WTC11 (cell line): ENCODE measurements around the gene EDN1.

ENCODE experiments used
- ELF4 ChIP-seq: sonication (generic); formaldehyde crosslinking; IDR thresholded peaks from 2 replicates; pipeline ENCODE4 v1.8.1; 2022; ENCODE audit warnings: low read depth, mild to moderate bottlenecking, moderate library complexity, missing genetic modification reagents
- MAX ChIP-seq: sonication (generic); formaldehyde crosslinking; IDR thresholded peaks from 2 replicates; pipeline ENCODE4 v1.8.0; 2022; ENCODE audit warnings: mild to moderate bottlenecking, missing genetic modification reagents
- USF2 ChIP-seq: sonication (generic); formaldehyde crosslinking; IDR thresholded peaks from 2 replicates; pipeline ENCODE4 v1.8.1; 2023; ENCODE audit warnings: mild to moderate bottlenecking, missing genetic modification reagents, moderate library complexity
- ZNF423 ChIP-seq: fragments of 250-450 bp; sonication (Bioruptor Pico); IDR thresholded peaks from 2 replicates; pipeline ENCODE4 v2.1.2; 2022; ENCODE audit warnings: mild to moderate bottlenecking, moderate library complexity
- TF ChIP-seq, protein P1 (sequence below): fragments of 250-450 bp; sonication (Bioruptor Pico); IDR thresholded peaks from 2 replicates; pipeline ENCODE4 v1.9.0; 2021; ENCODE audit warnings: mild to moderate bottlenecking

DNA sequence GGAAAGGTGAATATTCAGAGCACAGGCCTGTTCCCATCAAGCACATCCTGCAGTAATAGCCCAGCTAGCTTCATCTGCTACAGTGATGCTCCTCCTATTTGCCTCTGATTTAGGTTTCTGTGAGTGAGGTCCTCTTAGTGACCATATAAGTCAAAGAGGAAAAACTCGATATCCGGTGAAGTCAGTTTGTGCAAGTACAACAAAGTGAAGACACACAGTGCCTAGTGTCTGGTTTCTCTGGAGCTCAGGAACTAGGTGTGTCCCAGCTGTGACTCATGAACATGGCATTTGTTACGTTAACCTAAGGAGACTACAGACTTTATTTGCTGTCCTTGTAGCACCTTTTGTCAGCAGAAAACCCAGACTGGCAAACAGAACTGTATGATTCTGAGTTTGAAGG, 33.9 kb downstream of the EDN1 start:
- TF ChIP-seq USF2 (CRISPR knock-in tag) (no peak), ZNF423 (CRISPR knock-in tag) (no peak), MAX (no peak), ELF4 (CRISPR knock-in tag) (no peak)
- TF ChIP-seq, protein P1, sequence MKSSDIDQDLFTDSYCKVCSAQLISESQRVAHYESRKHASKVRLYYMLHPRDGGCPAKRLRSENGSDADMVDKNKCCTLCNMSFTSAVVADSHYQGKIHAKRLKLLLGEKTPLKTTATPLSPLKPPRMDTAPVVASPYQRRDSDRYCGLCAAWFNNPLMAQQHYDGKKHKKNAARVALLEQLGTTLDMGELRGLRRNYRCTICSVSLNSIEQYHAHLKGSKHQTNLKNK (CRISPR knock-in tag) = no peak
